Spleen (tissue), 11 donors: ENCODE results near the gene VPS26B. TPM values are rescaled to one million over a fixed set of nuclear protein-coding genes. Genes with fewer than 3 reads are reported as not detected.
A peak's percentile ranks its signal among the peaks of the same experiment; 100 is the strongest.

Experiments used
- DNase-seq: peaks from one replicate; pipeline ENCODE4 v3.0.0-alpha.2; 2020
- H3K27ac ChIP-seq, 8 donors: fragments of 200-600 bp; sonication (generic) in 7 of 8; 1 replicate in 4 of 8; 2 replicates in 4 of 8; pipeline versions ENCODE4 v1.5.0 to v1.8.0; 2016 to 2021; ENCODE audit warnings: inconsistent platforms in 4 of 8, mild to moderate bottlenecking in 4 of 8, moderate library complexity in 1 of 8
- H3K27me3 ChIP-seq, 7 donors: fragments of 200-600 bp; sonication (generic) in 6 of 7; replicated peaks in 1 of 7; 1 replicate in 4 of 7; 2 replicates in 3 of 7; pipeline versions ENCODE4 v1.5.0 to v1.8.0; 2016 to 2021; ENCODE audit warnings: inconsistent platforms in 3 of 7, mild to moderate bottlenecking in 1 of 7
- H3K36me3 ChIP-seq, 6 donors: fragments of 200-600 bp; sonication (generic) in 5 of 6; 1 replicate in 4 of 6; 2 replicates in 2 of 6; pipeline versions ENCODE4 v1.5.0 to v1.8.0; 2016 to 2021; ENCODE audit warnings: inconsistent platforms in 2 of 6
- H3K4me1 ChIP-seq, 6 donors: fragments of 200-600 bp; sonication (generic) in 5 of 6; 1 replicate in 3 of 6; 2 replicates in 3 of 6; pipeline versions ENCODE4 v1.5.0 to v1.8.0; 2016 to 2021; ENCODE audit warnings: inconsistent platforms in 3 of 6
- H3K4me3 ChIP-seq, 8 donors: fragments of 200-600 bp; sonication (generic) in 7 of 8; 1 replicate in 4 of 8; 2 replicates in 4 of 8; pipeline versions ENCODE4 v1.5.0 to v1.8.0; 2016 to 2021; ENCODE audit warnings: inconsistent platforms in 4 of 8, mild to moderate bottlenecking in 4 of 8, moderate library complexity in 2 of 8
- H3K9me3 ChIP-seq, 8 donors: fragments of 200-600 bp; sonication (generic) in 7 of 8; 1 replicate in 4 of 8; 2 replicates in 4 of 8; pipeline versions ENCODE4 v1.5.0 to v1.8.0; 2016 to 2021; ENCODE audit warnings: inconsistent platforms in 4 of 8
- POLR2A ChIP-seq, 3 donors: fragments of 450-650 bp; IDR thresholded peaks; one replicate each; pipeline ENCODE4 v1.5.1; 2017; ENCODE audit warnings: antibody characterized with exemption in 3 of 3, mild to moderate bottlenecking in 1 of 3
- POLR2AphosphoS5 ChIP-seq, 3 donors: sonication (generic); formaldehyde crosslinking; IDR thresholded peaks; one replicate each; pipeline ENCODE4 v1.5.1; 2017; ENCODE audit warnings: antibody characterized with exemption in 3 of 3
- WGBS, 5 donors: extraction: QIAGEN DNeasy Blood & Tissue Kit in 3 of 5; methylation state at CpG; one replicate each; pipeline versions ENCODE4 v1.1.5 to v1.1.7; 2013 to 2018; 5-methylcytosine and 5-hydroxymethylcytosine counted together
- intact Hi-C: fragments of 100-400 bp; cut with DNase I; formaldehyde crosslinking; loops from one replicate; pipeline ENCODE4 v1.15.0; 2023; ENCODE audit warnings: low total_unique reads
- polyA plus RNA-seq, 3 donors: library from polyadenylated mRNA; stranded (reverse); fragments of 200-250 nt; gene quantifications; one replicate each; pipeline ENCODE4 v1.2.1, GENCODE V29; 2013
- total RNA-seq, 7 donors: library from RNA; depleted of rRNA in 3 of 7; stranded (reverse); fragments of >200 nt in 3 of 7; fragmentation: NEBNext Ultra II Directional in 4 of 7; extraction: Animal tissue kit (Norgen Biotek cat#: 25700) in 4 of 7; gene quantifications; one replicate each; pipeline versions ENCODE4 v1.1.0 to v1.2.1, GENCODE V29; 2016 to 2021
- TF ChIP-seq, protein P1 (sequence below), 11 experiments: fragments of 200-600 bp in 7 of 11; fragments of 450-650 bp in 4 of 11; sonication (generic) in 4 of 11; IDR thresholded peaks in 8 of 11; conservative IDR thresholded peaks in 3 of 11; 1 replicate in 7 of 11; 2 replicates in 4 of 11; pipeline versions ENCODE4 v1.4.0 to v1.8.0; 2016 to 2021; ENCODE audit warnings: antibody characterized with exemption in 11 of 11, inconsistent platforms in 4 of 11, mild to moderate bottlenecking in 1 of 11
- donor health status: healthy with polysubstance abuse.
- donor health status: DM: no; HTN: no; CAD: no; lungs with moderate emphysema.
- donor health status: DM: no; HTN: no; CAD: no.
- donor health status: Bipolar disorder and iron deficiency.
- donor health status: healthy.
- donor health status: DM: no; HTN: no; CAD: no.
- donor health status: DM: yes; HTN: yes; CAD: no.

VPS26B gene
- total and polyA plus RNA-seq, 10 donors: 9.7 to 48.9 (median 38.9) TPM

DNA sequence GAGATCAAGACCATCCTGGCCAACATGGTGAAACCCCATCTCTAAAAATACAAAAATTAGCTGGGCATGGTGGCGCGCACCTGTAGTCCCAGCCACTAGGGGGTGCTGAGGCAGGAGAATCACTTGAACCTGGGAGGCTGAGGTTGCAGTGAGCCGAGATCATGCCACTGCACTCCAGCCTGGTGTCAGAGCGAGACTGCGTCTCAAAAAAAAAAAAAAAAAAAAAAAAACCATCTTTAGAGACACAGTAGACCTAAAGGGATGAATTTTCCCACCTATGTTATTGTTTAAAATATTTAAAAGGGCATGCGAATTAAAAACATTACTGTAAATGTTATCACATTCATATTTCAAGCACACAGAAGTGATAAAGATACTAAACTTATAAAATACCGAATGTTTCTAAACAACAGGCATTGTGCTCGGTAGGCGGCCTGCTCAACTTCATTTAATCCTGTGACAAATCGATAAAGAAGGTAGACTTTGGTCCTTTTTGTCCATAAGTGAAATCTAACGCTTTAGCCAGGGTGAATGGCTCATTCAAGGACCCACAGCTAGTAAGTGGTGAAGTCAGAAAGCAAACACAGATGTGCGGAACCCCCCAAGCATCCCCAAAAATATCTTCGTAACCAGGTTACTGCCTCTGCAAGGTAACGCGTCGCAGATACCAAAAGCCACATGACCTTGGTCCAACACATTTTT lies 16.8 kb upstream of the VPS26B start:
- Histone ChIP-seq H3K36me3 (peaks cover 6 to 87% (median 54%) of the 10 kb centered on the region in 6 donors), H3K4me1 (no peaks in the 10 kb centered on the region), H3K27ac (no peak overlapping the region), H3K9me3 (no peaks in the 10 kb centered on the region), H3K4me3 (no peak overlapping the region), H3K27me3 (no peaks in the 10 kb centered on the region)
- 76 to 86% (median 85%) methylated on average over 16 of the region's 16 CpGs for WGBS, 5 donors
- peak; percentile 85 for DNase-seq
- TF ChIP-seq POLR2A (IDR thresholded peaks at IDR 0.05): no peak
- TF ChIP-seq, protein P1, sequence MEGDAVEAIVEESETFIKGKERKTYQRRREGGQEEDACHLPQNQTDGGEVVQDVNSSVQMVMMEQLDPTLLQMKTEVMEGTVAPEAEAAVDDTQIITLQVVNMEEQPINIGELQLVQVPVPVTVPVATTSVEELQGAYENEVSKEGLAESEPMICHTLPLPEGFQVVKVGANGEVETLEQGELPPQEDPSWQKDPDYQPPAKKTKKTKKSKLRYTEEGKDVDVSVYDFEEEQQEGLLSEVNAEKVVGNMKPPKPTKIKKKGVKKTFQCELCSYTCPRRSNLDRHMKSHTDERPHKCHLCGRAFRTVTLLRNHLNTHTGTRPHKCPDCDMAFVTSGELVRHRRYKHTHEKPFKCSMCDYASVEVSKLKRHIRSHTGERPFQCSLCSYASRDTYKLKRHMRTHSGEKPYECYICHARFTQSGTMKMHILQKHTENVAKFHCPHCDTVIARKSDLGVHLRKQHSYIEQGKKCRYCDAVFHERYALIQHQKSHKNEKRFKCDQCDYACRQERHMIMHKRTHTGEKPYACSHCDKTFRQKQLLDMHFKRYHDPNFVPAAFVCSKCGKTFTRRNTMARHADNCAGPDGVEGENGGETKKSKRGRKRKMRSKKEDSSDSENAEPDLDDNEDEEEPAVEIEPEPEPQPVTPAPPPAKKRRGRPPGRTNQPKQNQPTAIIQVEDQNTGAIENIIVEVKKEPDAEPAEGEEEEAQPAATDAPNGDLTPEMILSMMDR (IDR thresholded peaks at IDR 0.05 in 8 of 11, conservative IDR thresholded peaks at IDR 0.05 in 3 of 11): peak; percentile 64 to 84 (median 80)
- intact Hi-C loops: loop anchor here (10.0 kb wide), 1 partner anchor 47 kb away; the partner anchor contains the start of genes ACAD8 and THYN1

DNA sequence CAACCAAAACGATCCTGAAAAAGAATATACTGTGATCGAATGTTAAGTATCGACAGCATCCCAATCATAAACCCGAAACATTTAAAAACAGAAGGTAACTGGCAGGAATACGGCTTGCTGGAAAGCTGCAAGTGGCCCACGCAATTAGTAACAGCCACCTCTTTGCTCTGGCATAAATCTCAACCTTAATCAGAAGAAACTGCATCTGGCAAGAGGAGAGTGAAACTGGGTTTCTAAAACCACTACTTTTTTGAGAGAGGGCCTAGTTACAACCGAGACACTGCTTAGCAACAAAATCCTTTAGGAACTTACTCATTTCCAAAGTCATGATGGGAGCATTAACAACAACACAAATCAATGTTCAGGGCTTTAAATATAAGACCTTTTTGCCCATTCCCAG lies 8.6 kb upstream of the VPS26B start:
- intact Hi-C loops: no loop called here
- Histone ChIP-seq H3K36me3 (peaks cover 0 to 82% (median 23%) of the 10 kb centered on the region in 6 donors), H3K9me3 (no peaks in the 10 kb centered on the region), H3K27ac (no peak overlapping the region), H3K4me3 (no peak overlapping the region), H3K4me1 (no peaks in the 10 kb centered on the region), H3K27me3 (no peaks in the 10 kb centered on the region)
- DNase-seq: no peak
- WGBS, 5 donors: 89 to 95% (median 94%) methylated on average over 7 of the region's 7 CpGs
- TF ChIP-seq POLR2A (IDR thresholded peaks at IDR 0.05) (no peak), POLR2AphosphoS5 (IDR thresholded peaks at IDR 0.05) (no peak)
- TF ChIP-seq, protein P1 (IDR thresholded peaks at IDR 0.05 in 8 of 11, conservative IDR thresholded peaks at IDR 0.05 in 3 of 11): no peak

DNA sequence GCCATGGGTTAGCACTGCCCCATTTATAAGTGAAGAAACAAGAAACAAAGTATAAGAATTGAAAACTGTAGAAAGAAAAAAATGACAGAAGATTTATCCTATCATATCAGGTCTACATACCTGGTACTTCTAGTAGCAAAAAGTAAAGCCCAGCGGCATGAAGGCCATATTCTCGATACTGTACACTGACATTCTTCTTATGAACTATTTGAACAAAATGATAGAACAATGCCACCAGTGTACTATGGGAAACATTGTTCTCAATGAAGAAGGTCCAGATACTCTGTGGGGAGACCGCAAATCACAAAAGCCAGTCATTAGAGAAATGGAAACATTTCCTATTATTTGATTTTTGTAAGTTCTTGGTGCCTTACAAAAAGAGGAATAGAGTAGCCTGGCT lies 7.7 kb upstream of the VPS26B start:
- H3K4me3 ChIP-seq: no peak overlapping the region

DNA sequence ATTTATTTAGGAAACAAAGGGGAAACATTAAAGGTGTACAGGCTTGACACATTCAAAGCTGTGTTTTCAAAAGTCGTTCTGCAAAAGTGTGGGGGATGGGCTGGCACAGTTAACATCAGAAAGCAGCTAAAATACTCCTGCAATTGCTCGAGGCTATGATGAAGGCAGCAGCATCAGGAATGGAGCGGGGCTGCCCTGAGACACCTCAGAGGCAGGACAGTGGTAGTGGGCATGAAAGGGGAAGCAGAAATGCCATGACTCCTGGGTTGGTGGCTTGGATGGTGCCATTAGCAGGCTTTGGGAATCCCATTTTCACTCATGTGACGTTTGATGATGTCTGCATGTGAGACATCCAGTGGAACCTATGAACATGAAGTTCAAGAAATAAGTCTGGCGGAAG lies 1.4 kb upstream of the VPS26B start:
- Histone ChIP-seq H3K27ac (peak overlapping the region in 6 of 8 donors; percentile 92 to 97 (median 96)), H3K9me3 (no peaks in the 10 kb centered on the region), H3K4me1 (peaks cover 25 to 57% (median 43%) of the 10 kb centered on the region in 6 donors), H3K4me3 (peak overlapping the region; percentile 84 to 98 (median 92)), H3K27me3 (peaks cover 0 to 11% (median 0%) of the 10 kb centered on the region in 7 donors), H3K36me3 (peaks cover 0 to 25% (median 16%) of the 10 kb centered on the region in 6 donors)
- TF ChIP-seq, protein P1 (IDR thresholded peaks at IDR 0.05 in 8 of 11, conservative IDR thresholded peaks at IDR 0.05 in 3 of 11): no peak
- no peak for TF ChIP-seq POLR2AphosphoS5 (IDR thresholded peaks at IDR 0.05)
- no peak for TF ChIP-seq POLR2A (IDR thresholded peaks at IDR 0.05)
- intact Hi-C loops: no loop called here
- 8 to 13% (median 9%) methylated on average over 5 of the region's 5 CpGs for WGBS, 5 donors
- peak; percentile 68 for DNase-seq

More for the DNA sequence above, 7.7 kb upstream of the VPS26B start:
- Histone ChIP-seq H3K9me3 (no peaks in the 10 kb centered on the region), H3K27me3 (no peaks in the 10 kb centered on the region), H3K4me1 (peaks cover 0 to 5% (median 0%) of the 10 kb centered on the region in 6 donors), H3K27ac (no peak overlapping the region), H3K36me3 (peaks cover 0 to 75% (median 22%) of the 10 kb centered on the region in 6 donors)
- intact Hi-C loops: no loop called here
- 91 to 100% (median 96%) methylated on average over 3 of the region's 3 CpGs for WGBS, 5 donors
- DNase-seq: no peak
- TF ChIP-seq, protein P1 (IDR thresholded peaks at IDR 0.05 in 8 of 11, conservative IDR thresholded peaks at IDR 0.05 in 3 of 11): no peak
- TF ChIP-seq POLR2A (IDR thresholded peaks at IDR 0.05) (no peak), POLR2AphosphoS5 (IDR thresholded peaks at IDR 0.05) (no peak)
